HepG2 (cell line): ENCODE measurements around the gene PRKACG. TPM values are rescaled to one million over a fixed set of nuclear protein-coding genes. Genes with fewer than 3 reads are reported as not detected.

Experiments used
- ATF7-NPFF ChIP-seq: sonication (generic); formaldehyde crosslinking; IDR thresholded peaks from 2 replicates; pipeline ENCODE4 v1.8.1; 2023; ENCODE audit warnings: mild to moderate bottlenecking, low read depth, missing genetic modification reagents, moderate library complexity
- BHLHE40 ChIP-seq: IDR thresholded peaks from 2 replicates; pipeline ENCODE4 v1.6.1; 2011; ENCODE audit warnings: low read length, improper control_type of control experiment
- CREBL2 ChIP-seq: sonication (generic); formaldehyde crosslinking; IDR thresholded peaks from 2 replicates; pipeline ENCODE4 v1.8.1; 2023; ENCODE audit warnings: missing genetic modification reagents, mild to moderate bottlenecking, borderline replicate concordance
- CREM ChIP-seq, 2 experiments: sonication (generic) in 1 of 2; formaldehyde crosslinking in 1 of 2; IDR thresholded peaks; 2 replicates each; pipeline versions ENCODE4 v1.4.0 to v1.6.1; 2016 to 2020; ENCODE audit warnings: antibody characterized with exemption in 1 of 2, mild to moderate bottlenecking in 1 of 2, missing genetic modification reagents in 1 of 2
- DNMT3B ChIP-seq: conservative IDR thresholded peaks from 2 replicates; pipeline ENCODE4 v1.6.1; 2016; ENCODE audit warnings: missing biosample characterization, control low read depth
- HCFC1 ChIP-seq: fragments of 150-350 bp; IDR thresholded peaks from 2 replicates; pipeline ENCODE4 v1.6.1; 2014; ENCODE audit warnings: low read depth, low read length
- MEF2D ChIP-seq: sonication (generic); formaldehyde crosslinking; IDR thresholded peaks from 2 replicates; pipeline ENCODE4 v1.5.1; 2020; ENCODE audit warnings: mild to moderate bottlenecking, missing genetic modification reagents
- MIER3 ChIP-seq: IDR thresholded peaks from 2 replicates; pipeline ENCODE4 v1.6.1; 2016; ENCODE audit warnings: missing compliant biosample characterization, borderline replicate concordance
- MLXIP ChIP-seq: sonication (generic); formaldehyde crosslinking; IDR thresholded peaks from 2 replicates; pipeline ENCODE4 v1.9.0; 2021; ENCODE audit warnings: missing genetic modification reagents, borderline replicate concordance
- NFE2L1 ChIP-seq: sonication (generic); formaldehyde crosslinking; IDR thresholded peaks from 2 replicates; pipeline ENCODE4 v1.4.0; 2020; ENCODE audit warnings: missing genetic modification reagents, mild to moderate bottlenecking, borderline replicate concordance
- NFYC ChIP-seq: IDR thresholded peaks from 2 replicates; pipeline ENCODE4 v1.6.1; 2016; ENCODE audit warnings: missing genetic modification reagents, missing compliant biosample characterization
- POLR2AphosphoS2 ChIP-seq: IDR thresholded peaks from 2 replicates; pipeline ENCODE4 v1.6.1; 2011; ENCODE audit warnings: low read depth, low read length, improper control_type of control experiment
- RBM22 ChIP-seq: fragments of 200-400 bp; formaldehyde crosslinking; optimal IDR thresholded peaks from 2 replicates; pipeline ENCODE3; 2017; ENCODE audit warnings: mild to moderate bottlenecking, low read length, moderate library complexity
- SKI ChIP-seq: fragments of 450-650 bp; IDR thresholded peaks from one replicate; pipeline ENCODE4 v1.6.1; 2018; ENCODE audit warnings: mild to moderate bottlenecking; ENCODE audit not compliant: partially characterized antibody
- SMAD9 ChIP-seq: sonication (generic); formaldehyde crosslinking; IDR thresholded peaks from 2 replicates; pipeline ENCODE4 v1.5.1; 2020; ENCODE audit warnings: mild to moderate bottlenecking, missing genetic modification reagents
- ZC3H13 ChIP-seq: sonication (generic); formaldehyde crosslinking; IDR thresholded peaks from 2 replicates; pipeline ENCODE4 v1.8.1; 2023; ENCODE audit warnings: mild to moderate bottlenecking, missing genetic modification reagents, moderate library complexity
- ZFP1 ChIP-seq: IDR thresholded peaks from 2 replicates; pipeline ENCODE4 v1.6.1; 2016
- ZFP36L2 ChIP-seq: sonication (generic); formaldehyde crosslinking; IDR thresholded peaks from 2 replicates; pipeline ENCODE4 v1.4.0; 2020; ENCODE audit warnings: missing genetic modification reagents
- ZFP62 ChIP-seq: sonication (generic); formaldehyde crosslinking; IDR thresholded peaks from 2 replicates; pipeline ENCODE4 v1.4.0; 2020; ENCODE audit warnings: missing genetic modification reagents
- ZNF205 ChIP-seq: IDR thresholded peaks from 2 replicates; pipeline ENCODE4 v1.6.1; 2018; ENCODE audit warnings: missing biosample characterization, missing genetic modification reagents
- ZNF292 ChIP-seq: sonication (generic); formaldehyde crosslinking; IDR thresholded peaks from 2 replicates; pipeline ENCODE4 v1.8.1; 2022; ENCODE audit warnings: mild to moderate bottlenecking, low read depth, missing genetic modification reagents, borderline replicate concordance
- ZNF597 ChIP-seq: sonication (generic); formaldehyde crosslinking; IDR thresholded peaks from 2 replicates; pipeline ENCODE4 v1.5.0; 2020; ENCODE audit warnings: missing genetic modification reagents
- polyA plus RNA-seq, 8 experiments: library from polyadenylated mRNA; depleted of rRNA in 3 of 8; stranded (reverse) in 7 of 8; unstranded in 1 of 8; fragments of >200 nt; fragmentation: Illumina TruSeq in 4 of 8; extraction: Trizol in 4 of 8; gene quantifications; 2 replicates each; pipeline versions ENCODE4 v1.2.1 to v1.2.3, GENCODE V29; 2011 to 2016; ENCODE audit warnings: low read depth in 4 of 8, missing spikeins in 1 of 8, mixed read lengths in 1 of 8; ENCODE audit not compliant: insufficient read depth in 1 of 8
- total RNA-seq, 5 experiments: library from RNA; depleted of rRNA; stranded (reverse); fragments of >200 nt; fragmentation: Illumina TruSeq; extraction: Trizol; gene quantifications; 2 replicates each; pipeline ENCODE4 v1.2.3, GENCODE V29; 2016; ENCODE audit warnings: low read depth in 1 of 5
- TF ChIP-seq, protein P1 (sequence below): sonication (generic); formaldehyde crosslinking; conservative IDR thresholded peaks from 2 replicates; pipeline ENCODE4 v1.4.0; 2020; ENCODE audit warnings: mild to moderate bottlenecking, missing genetic modification reagents, moderate library complexity

Gene PRKACG
- total and polyA plus RNA-seq, 2 of the 13 experiments (the other 11 are each of a cell fraction or from before 2014, with no cell fraction given): not detected

DNA sequence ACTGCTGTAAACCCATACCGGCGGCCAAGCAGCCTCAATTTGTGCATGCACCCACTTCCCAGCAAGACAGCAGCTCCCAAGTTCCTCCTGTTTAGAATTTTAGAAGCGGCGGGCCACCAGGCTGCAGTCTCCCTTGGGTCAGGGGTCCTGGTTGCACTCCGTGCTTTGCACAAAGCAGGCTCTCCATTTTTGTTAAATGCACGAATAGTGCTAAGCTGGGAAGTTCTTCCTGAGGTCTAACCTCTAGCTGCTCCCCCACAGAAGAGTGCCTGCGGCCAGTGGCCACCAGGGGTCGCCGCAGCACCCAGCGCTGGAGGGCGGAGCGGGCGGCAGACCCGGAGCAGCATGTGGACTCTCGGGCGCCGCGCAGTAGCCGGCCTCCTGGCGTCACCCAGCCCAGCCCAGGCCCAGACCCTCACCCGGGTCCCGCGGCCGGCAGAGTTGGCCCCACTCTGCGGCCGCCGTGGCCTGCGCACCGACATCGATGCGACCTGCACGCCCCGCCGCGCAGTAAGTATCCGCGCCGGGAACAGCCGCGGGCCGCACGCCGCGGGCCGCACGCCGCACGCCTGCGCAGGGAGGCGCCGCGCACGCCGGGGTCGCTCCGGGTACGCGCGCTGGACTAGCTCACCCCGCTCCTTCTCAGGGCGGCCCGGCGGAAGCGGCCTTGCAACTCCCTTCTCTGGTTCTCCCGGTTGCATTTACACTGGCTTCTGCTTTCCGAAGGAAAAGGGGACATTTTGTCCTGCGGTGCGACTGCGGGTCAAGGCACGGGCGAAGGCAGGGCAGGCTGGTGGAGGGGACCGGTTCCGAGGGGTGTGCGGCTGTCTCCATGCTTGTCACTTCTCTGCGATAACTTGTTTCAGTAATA, 21.8 kb upstream of the PRKACG start, which contains the start of gene FXN (continued):
- no peak for TF ChIP-seq ZNF597
- TF ChIP-seq ZC3H13 (CRISPR knock-in tag): peak; percentile 52; the same call in 1 of the 2 replicates
- TF ChIP-seq CREM (IDR thresholded peaks at IDR 0.05): no peak
- no peak for TF ChIP-seq CREM (CRISPR knock-in tag; IDR thresholded peaks at IDR 0.05)
- TF ChIP-seq POLR2AphosphoS2: no peak; the same call in 1 of the 2 replicates
- TF ChIP-seq ZNF292: 0 out of 2 replicates have a peak, but pooled peaks have one; percentile 51
- TF ChIP-seq ZFP36L2: no peak
- peak; percentile 72; the same call in 1 of the 2 replicates for TF ChIP-seq MIER3 (CRISPR knock-in tag)
- peak; percentile 76; the same call in 1 of the 2 replicates for TF ChIP-seq ZNF205 (CRISPR knock-in tag)
- TF ChIP-seq ZFP1: no peak; the same call in 1 of the 2 replicates
- no peak for TF ChIP-seq ZFP62 (CRISPR knock-in tag)
- no peak for TF ChIP-seq MEF2D (CRISPR knock-in tag)
- TF ChIP-seq ATF7-NPFF (CRISPR knock-in tag): peak; percentile 47; the same call in 1 of the 2 replicates
- TF ChIP-seq SKI: peak; percentile 57
- TF ChIP-seq MLXIP (CRISPR knock-in tag): no peak
- TF ChIP-seq RBM22: no peak
- TF ChIP-seq HCFC1: no peak
- 0 out of 2 replicates have a peak, but pooled peaks have one; percentile 3 for TF ChIP-seq BHLHE40
- TF ChIP-seq DNMT3B (CRISPR knock-in tag): no peak
- TF ChIP-seq NFE2L1: no peak
- TF ChIP-seq, protein P1, sequence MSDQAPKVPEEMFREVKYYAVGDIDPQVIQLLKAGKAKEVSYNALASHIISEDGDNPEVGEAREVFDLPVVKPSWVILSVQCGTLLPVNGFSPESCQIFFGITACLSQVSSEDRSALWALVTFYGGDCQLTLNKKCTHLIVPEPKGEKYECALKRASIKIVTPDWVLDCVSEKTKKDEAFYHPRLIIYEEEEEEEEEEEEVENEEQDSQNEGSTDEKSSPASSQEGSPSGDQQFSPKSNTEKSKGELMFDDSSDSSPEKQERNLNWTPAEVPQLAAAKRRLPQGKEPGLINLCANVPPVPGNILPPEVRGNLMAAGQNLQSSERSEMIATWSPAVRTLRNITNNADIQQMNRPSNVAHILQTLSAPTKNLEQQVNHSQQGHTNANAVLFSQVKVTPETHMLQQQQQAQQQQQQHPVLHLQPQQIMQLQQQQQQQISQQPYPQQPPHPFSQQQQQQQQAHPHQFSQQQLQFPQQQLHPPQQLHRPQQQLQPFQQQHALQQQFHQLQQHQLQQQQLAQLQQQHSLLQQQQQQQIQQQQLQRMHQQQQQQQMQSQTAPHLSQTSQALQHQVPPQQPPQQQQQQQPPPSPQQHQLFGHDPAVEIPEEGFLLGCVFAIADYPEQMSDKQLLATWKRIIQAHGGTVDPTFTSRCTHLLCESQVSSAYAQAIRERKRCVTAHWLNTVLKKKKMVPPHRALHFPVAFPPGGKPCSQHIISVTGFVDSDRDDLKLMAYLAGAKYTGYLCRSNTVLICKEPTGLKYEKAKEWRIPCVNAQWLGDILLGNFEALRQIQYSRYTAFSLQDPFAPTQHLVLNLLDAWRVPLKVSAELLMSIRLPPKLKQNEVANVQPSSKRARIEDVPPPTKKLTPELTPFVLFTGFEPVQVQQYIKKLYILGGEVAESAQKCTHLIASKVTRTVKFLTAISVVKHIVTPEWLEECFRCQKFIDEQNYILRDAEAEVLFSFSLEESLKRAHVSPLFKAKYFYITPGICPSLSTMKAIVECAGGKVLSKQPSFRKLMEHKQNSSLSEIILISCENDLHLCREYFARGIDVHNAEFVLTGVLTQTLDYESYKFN: no peak
- no peak for TF ChIP-seq SMAD9
- TF ChIP-seq NFYC (CRISPR knock-in tag): no peak; the same call in 1 of the 2 replicates
- no peak for TF ChIP-seq CREBL2 (CRISPR knock-in tag)
